T-helper 2 cell treated with Interferon-gamma antibody and Interleukin-4, amounts not matched to agents 5 μg/mL and 100 μg/mL, for 36 hours (primary cell): ENCODE results near the gene TMEM170A.

Experiments
- DNase-seq: peaks from one replicate; pipeline ENCODE4 v3.0.0; 2021; ENCODE audit warnings: low spot score
- H3K27ac Mint-ChIP-seq: one replicate; pipeline ENCODE4 v1.8.0; 2021; ENCODE audit warnings: mild to moderate bottlenecking, mixed read lengths
- H3K27me3 Mint-ChIP-seq: one replicate; pipeline ENCODE4 v1.8.0; 2021; ENCODE audit warnings: low read depth, mixed read lengths
- H3K36me3 Mint-ChIP-seq: one replicate; pipeline ENCODE4 v1.8.0; 2021; ENCODE audit warnings: low read depth, mixed read lengths
- H3K4me1 Mint-ChIP-seq: one replicate; pipeline ENCODE4 v1.8.0; 2021; ENCODE audit warnings: low read depth, mixed read lengths
- H3K4me3 Mint-ChIP-seq: one replicate; pipeline ENCODE4 v1.8.0; 2022; ENCODE audit warnings: mild to moderate bottlenecking, moderate library complexity, mixed read lengths
- H3K9me3 Mint-ChIP-seq: one replicate; pipeline ENCODE4 v1.8.0; 2021; ENCODE audit warnings: mixed read lengths

Gene TMEM170A

GRCh38 chr16:75488322-75488721 is 23.8 kb upstream of the TMEM170A start:
- DNase-seq: no peak
- H3K27me3 Mint-ChIP-seq: peaks cover 7% of the 10 kb centered on the region
- H3K4me1 Mint-ChIP-seq: no peaks in the 10 kb centered on the region
- H3K36me3 Mint-ChIP-seq: no peaks in the 10 kb centered on the region
- H3K4me3 Mint-ChIP-seq: no peak overlapping the region
- no peaks in the 10 kb centered on the region for H3K9me3 Mint-ChIP-seq
- no peak overlapping the region for H3K27ac Mint-ChIP-seq

DNA sequence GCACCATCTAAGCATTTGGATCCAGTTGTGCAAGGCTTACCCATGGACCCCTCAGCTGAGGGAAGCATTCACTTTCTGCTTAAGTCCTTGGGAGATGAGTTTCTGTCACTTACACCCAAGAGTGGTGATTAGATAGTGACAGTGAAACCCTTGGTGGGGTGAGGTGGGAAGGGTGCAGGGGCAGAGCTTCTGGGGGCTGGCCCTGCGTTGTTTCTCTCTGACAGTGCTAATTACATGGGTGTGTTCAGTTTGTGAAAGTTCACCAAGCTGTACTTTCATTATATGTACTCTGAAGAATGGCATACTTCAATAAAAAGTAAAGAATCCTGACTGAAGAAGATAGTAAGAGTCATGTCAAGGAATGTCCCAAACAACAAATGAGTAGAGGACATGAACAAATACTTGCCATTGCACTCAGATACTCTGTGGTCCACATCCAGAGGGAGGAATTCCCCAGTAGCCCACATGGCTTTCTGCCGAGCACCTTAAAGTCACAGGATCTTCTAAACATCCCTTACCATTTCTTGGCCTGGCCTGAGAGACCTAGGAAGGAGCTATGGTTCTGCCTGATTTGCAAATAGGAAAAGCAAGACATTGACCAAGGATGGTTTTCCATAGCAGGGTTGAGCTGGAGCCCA is 22.3 kb upstream of the TMEM170A start:
- DNase-seq: no peak
- no peaks in the 10 kb centered on the region for H3K36me3 Mint-ChIP-seq
- H3K9me3 Mint-ChIP-seq: no peaks in the 10 kb centered on the region
- no peaks in the 10 kb centered on the region for H3K4me1 Mint-ChIP-seq
- no peak overlapping the region for H3K4me3 Mint-ChIP-seq
- H3K27me3 Mint-ChIP-seq: peaks cover 5% of the 10 kb centered on the region
- no peak overlapping the region for H3K27ac Mint-ChIP-seq

DNA sequence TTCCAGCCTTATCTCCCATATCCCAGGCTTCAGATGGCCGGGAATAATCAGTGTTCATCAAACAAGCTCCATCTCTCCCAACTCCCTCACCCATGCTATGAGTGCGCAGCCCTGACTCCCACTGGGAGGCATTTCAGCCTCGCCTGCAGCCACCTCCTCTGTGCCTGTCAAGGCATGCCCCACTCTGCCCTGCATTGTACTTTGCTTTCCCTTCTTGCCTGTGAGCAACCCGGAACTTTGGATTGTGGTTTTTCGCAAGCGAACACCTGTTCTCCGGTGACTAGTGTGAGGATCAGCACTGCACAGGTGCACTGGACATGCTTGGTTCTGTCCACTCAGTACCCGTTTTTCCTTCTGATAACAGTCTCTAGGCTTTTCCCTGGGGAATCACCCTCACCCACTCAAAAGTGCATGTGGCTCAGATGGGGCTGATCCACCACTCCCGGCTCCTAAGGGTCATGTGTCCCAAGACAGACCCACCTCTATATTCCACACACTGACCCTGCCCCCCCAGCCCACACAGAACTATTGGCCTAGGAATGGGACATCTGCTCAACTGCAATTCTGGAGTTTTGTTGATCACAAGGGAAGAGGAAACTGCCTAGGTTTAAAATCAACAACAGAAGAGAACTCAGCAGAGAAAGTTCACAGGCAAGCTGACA is 21.7 kb upstream of the TMEM170A start:
- no peak overlapping the region for H3K4me3 Mint-ChIP-seq
- peaks cover 5% of the 10 kb centered on the region for H3K27me3 Mint-ChIP-seq
- no peaks in the 10 kb centered on the region for H3K36me3 Mint-ChIP-seq
- no peaks in the 10 kb centered on the region for H3K9me3 Mint-ChIP-seq
- no peaks in the 10 kb centered on the region for H3K4me1 Mint-ChIP-seq
- no peak overlapping the region for H3K27ac Mint-ChIP-seq
- no peak for DNase-seq

GRCh38 chr16:75485230-75486013 is 20.9 kb upstream of the TMEM170A start:
- H3K36me3 Mint-ChIP-seq: no peaks in the 10 kb centered on the region
- H3K4me1 Mint-ChIP-seq: no peaks in the 10 kb centered on the region
- H3K27ac Mint-ChIP-seq: no peak overlapping the region
- no peaks in the 10 kb centered on the region for H3K9me3 Mint-ChIP-seq
- DNase-seq: no peak
- H3K27me3 Mint-ChIP-seq: peaks cover 5% of the 10 kb centered on the region
- H3K4me3 Mint-ChIP-seq: no peak overlapping the region

GRCh38 chr16:75483222-75483621 is 18.7 kb upstream of the TMEM170A start:
- Mint-ChIP-seq H3K36me3 (no peaks in the 10 kb centered on the region), H3K9me3 (no peaks in the 10 kb centered on the region), H3K4me1 (no peaks in the 10 kb centered on the region), H3K4me3 (no peak overlapping the region), H3K27me3 (no peaks in the 10 kb centered on the region), H3K27ac (no peak overlapping the region)
- no peak for DNase-seq

GRCh38 chr16:75482434-75483205 is 18.1 kb upstream of the TMEM170A start:
- Mint-ChIP-seq H3K27ac (no peak overlapping the region), H3K4me3 (no peak overlapping the region), H3K9me3 (no peaks in the 10 kb centered on the region), H3K27me3 (no peaks in the 10 kb centered on the region), H3K36me3 (no peaks in the 10 kb centered on the region), H3K4me1 (no peaks in the 10 kb centered on the region)
- no peak for DNase-seq

DNA sequence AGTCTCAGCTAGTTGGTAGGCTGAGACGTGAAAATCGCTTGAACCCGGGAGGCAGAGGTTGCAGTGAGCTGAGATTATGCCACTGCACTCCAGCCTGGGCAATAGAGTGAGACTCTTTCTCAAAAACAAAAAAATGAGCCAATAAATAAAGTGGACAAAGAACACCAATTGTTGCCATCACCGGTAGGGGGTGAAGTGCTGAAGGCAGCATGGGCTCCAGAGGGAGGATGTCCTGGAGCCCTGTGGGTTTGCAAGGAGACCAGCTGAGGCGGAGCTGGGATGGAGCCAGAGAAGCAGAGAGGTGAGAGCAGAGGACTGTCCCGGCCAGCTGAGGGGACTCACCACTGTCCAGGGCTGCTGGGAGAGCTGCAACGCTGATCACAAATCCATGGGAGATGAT is 17.0 kb upstream of the TMEM170A start:
- DNase-seq: no peak
- Mint-ChIP-seq H3K27ac (no peak overlapping the region), H3K4me3 (no peak overlapping the region), H3K36me3 (no peaks in the 10 kb centered on the region), H3K27me3 (no peaks in the 10 kb centered on the region), H3K4me1 (no peaks in the 10 kb centered on the region), H3K9me3 (no peaks in the 10 kb centered on the region)

DNA sequence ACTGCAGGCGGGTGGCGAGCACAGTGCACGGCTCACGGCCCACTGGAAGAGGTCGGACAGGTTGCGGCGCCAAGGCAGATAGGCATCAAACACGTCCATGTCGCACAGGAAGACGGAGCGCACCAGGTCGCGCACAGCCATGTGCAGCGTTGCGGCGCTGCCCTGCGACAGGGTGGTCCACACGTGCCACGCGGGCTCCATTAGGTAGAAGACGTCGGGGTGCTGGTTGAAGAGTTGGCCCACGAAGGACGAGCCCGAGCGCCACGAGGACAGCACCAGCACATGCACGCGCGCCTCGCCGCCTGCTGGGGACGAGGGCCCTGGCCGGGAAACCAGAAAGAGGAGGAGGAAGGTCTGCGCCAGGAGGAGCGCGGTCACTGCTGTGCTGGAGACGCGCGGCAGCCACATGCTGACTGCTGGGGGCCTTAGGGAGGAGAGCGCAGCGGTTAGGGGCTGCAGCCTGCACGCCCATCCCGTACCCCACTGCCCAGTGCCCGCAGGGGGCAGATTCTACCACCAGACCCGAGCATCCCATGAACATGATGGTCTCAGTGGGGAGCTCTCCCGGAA is 15.0 kb upstream of the TMEM170A start:
- Mint-ChIP-seq H3K36me3 (no peaks in the 10 kb centered on the region), H3K9me3 (no peaks in the 10 kb centered on the region), H3K4me3 (no peak overlapping the region), H3K27me3 (no peaks in the 10 kb centered on the region), H3K27ac (no peak overlapping the region), H3K4me1 (no peaks in the 10 kb centered on the region)
- DNase-seq: no peak

DNA sequence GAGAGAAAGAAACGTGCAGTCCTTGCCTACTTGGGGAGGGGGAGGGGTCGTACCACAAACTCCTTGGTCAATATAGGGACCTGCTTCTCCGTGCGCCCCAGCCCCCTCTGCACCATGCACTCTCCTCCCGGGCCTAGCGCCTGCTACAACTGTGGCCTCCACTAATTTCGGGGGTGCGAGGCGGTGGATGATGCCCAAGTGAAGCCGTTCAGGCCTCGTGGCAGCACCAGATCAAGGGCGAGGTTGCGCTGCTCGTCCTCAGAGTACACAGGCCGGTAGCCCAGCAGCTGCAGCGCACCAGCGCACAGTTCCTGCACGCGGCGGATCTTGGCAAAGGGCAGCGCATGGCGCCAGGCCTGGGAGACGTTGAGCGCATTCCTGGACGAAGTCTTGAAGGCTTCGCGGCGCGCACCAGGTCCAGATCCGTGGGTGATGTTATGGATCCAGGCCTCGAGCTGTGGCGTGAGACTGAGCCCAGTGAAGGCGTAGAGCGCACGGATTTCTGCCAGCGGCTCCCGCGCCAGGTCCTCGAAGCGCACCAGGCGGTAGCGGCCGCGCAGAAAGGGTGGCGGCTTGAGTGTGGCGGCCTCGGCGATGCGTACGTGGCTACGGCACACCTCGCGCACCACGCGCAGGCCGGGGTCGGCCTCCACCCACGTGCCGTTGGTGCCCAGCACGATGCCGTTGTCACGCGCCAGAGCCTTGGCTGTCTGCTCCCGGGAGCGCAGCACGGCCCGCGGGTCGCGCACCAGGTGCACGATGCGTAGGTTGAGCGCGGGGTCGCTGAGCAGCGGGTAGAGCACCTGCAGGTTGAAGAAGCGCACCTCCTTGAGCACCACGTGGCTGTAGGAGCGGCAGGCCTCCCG is 14.2 kb upstream of the TMEM170A start:
- Mint-ChIP-seq H3K4me3 (no peak overlapping the region), H3K4me1 (no peaks in the 10 kb centered on the region), H3K36me3 (no peaks in the 10 kb centered on the region), H3K9me3 (no peaks in the 10 kb centered on the region), H3K27me3 (no peaks in the 10 kb centered on the region), H3K27ac (no peak overlapping the region)
- no peak for DNase-seq

DNA sequence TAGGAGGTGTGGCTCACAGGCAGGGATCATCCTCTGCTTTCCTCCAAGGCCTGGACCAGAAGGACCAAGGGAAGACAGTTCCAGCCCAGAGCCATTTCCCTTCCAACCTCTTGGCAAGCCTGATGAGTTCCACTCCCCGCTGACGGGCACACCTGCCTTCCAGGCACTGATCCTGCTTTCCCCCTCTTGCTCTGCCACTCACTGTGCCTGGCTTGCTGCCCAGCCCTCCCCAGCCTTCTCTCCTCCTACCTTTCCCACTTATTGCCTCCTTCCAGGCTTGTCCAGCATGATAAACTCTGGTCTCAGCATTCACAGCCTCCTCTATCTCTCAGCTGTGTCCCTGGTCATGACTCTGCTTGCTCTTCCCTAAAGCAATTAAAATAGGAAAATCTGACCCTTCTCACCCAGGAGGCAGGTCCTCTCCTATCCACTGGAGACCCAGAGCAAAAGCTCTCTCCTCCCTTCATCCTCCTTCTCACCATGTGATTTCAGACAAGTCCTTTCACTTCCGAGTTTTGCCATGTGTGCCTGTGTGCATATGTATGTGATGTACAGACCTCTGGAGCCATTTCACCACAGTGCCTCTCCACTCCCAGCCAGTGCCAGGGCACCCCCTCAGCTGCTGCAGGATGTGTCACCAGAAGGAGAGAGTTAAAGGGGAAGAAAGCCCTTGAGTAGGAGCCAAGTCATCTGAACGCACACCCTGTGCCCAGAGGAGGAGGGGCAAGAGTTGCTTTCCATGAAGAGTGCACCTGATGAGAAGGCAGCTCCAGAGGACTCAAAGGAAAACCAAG is 13.4 kb upstream of the TMEM170A start:
- H3K27me3 Mint-ChIP-seq: no peaks in the 10 kb centered on the region
- H3K4me1 Mint-ChIP-seq: no peaks in the 10 kb centered on the region
- DNase-seq: no peak
- H3K9me3 Mint-ChIP-seq: no peaks in the 10 kb centered on the region
- H3K27ac Mint-ChIP-seq: no peak overlapping the region
- H3K4me3 Mint-ChIP-seq: no peak overlapping the region
- H3K36me3 Mint-ChIP-seq: no peaks in the 10 kb centered on the region

GRCh38 chr16:75476817-75477216 is 12.3 kb upstream of the TMEM170A start:
- Mint-ChIP-seq H3K36me3 (no peaks in the 10 kb centered on the region), H3K27ac (no peak overlapping the region), H3K4me3 (no peak overlapping the region)

DNA sequence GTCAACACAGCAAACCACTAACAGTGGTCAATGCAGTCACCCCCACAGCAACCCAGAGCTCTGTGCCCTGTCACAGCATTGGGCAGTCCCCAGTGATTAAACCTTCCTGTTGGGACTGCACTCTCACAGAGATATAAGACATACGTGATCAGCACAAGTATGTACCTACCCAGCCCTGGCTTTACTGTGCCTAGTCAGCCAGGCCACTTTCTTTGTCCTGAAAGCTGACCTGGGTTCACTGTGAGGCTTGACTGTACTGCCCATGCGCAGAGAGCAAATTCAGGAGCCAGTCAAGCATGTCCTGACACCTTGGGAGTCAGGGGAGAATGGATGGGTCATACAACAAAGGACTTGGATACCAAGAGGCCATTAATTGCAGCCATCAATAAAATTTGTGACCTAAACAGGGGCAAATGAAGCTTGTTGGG is 10.9 kb upstream of the TMEM170A start:
- no peaks in the 10 kb centered on the region for H3K27me3 Mint-ChIP-seq
- H3K36me3 Mint-ChIP-seq: no peaks in the 10 kb centered on the region
- DNase-seq: no peak
- H3K4me1 Mint-ChIP-seq: peaks cover 1% of the 10 kb centered on the region
- H3K27ac Mint-ChIP-seq: no peak overlapping the region
- H3K4me3 Mint-ChIP-seq: no peak overlapping the region
- no peaks in the 10 kb centered on the region for H3K9me3 Mint-ChIP-seq

More at GRCh38 chr16:75476817-75477216, 12.3 kb upstream of the TMEM170A start:
- peaks cover under 1% of the 10 kb centered on the region for H3K4me1 Mint-ChIP-seq
- H3K27me3 Mint-ChIP-seq: no peaks in the 10 kb centered on the region
- DNase-seq: no peak
- H3K9me3 Mint-ChIP-seq: no peaks in the 10 kb centered on the region
